Transverse colon (tissue), 4 donors: Measurements from ENCODE around the gene GRAMD1C. TPM values are rescaled to one million over a fixed set of nuclear protein-coding genes. Genes with fewer than 3 reads are reported as not detected.

Experiments
- DNase-seq: peaks from one replicate; pipeline ENCODE4 v3.0.0-alpha.2; 2019
- H3K27ac ChIP-seq, 4 donors: fragments of 200-600 bp; sonication (generic); 2 replicates each; pipeline ENCODE4 v1.5.1; 2016 to 2018; ENCODE audit warnings: inconsistent platforms in 4 of 4
- H3K27me3 ChIP-seq: fragments of 200-600 bp; sonication (generic); 2 replicates; pipeline ENCODE4 v1.5.1; 2017; ENCODE audit warnings: inconsistent platforms
- H3K36me3 ChIP-seq, 4 donors: fragments of 200-600 bp; sonication (generic); 2 replicates each; pipeline ENCODE4 v1.5.1; 2017 to 2019; ENCODE audit warnings: inconsistent platforms in 4 of 4
- H3K4me1 ChIP-seq, 4 donors: fragments of 200-600 bp; sonication (generic); 2 replicates each; pipeline ENCODE4 v1.5.1; 2017 to 2020; ENCODE audit warnings: inconsistent platforms in 4 of 4
- H3K4me3 ChIP-seq, 4 donors: fragments of 200-600 bp; sonication (generic); 1 replicate in 1 of 4; 2 replicates in 3 of 4; pipeline versions ENCODE4 v1.5.1 to v1.6.1; 2017 to 2019; ENCODE audit warnings: inconsistent platforms in 4 of 4
- H3K9me3 ChIP-seq, 2 donors: fragments of 200-600 bp; sonication (generic); 2 replicates each; pipeline ENCODE4 v1.5.1; 2017 to 2019; ENCODE audit warnings: inconsistent platforms in 2 of 2
- CTCF ChIP-seq, 5 experiments: fragments of 200-600 bp in 3 of 5; fragments of 450-650 bp in 2 of 5; sonication (generic) in 3 of 5; IDR thresholded peaks; 1 replicate in 2 of 5; 2 replicates in 3 of 5; pipeline ENCODE4 v1.5.1; 2016 to 2017; ENCODE audit warnings: antibody characterized with exemption in 5 of 5, inconsistent platforms in 3 of 5, mild to moderate bottlenecking in 2 of 5, moderate library complexity in 1 of 5
- EP300 ChIP-seq: sonication (generic); formaldehyde crosslinking; IDR thresholded peaks from one replicate; pipeline ENCODE4 v1.6.1; 2017; ENCODE audit warnings: antibody characterized with exemption, low read depth
- POLR2A ChIP-seq: fragments of 450-650 bp; IDR thresholded peaks from one replicate; pipeline ENCODE4 v1.6.1; 2016; ENCODE audit warnings: antibody characterized with exemption, mild to moderate bottlenecking, moderate library complexity
- POLR2AphosphoS5 ChIP-seq, 3 donors: sonication (generic); formaldehyde crosslinking; IDR thresholded peaks; one replicate each; pipeline ENCODE4 v1.6.1; 2016; ENCODE audit warnings: antibody characterized with exemption in 3 of 3
- WGBS, 2 donors: methylation state at CpG; one replicate each; pipeline ENCODE4 v1.1.5; 2018; ENCODE audit warnings: low coverage in 1 of 2; 5-methylcytosine and 5-hydroxymethylcytosine counted together
- in situ Hi-C, 4 donors: fragments of 200-750 bp; cut with MboI; loops; one replicate each; pipeline versions ENCODE4 v1.15.0 to v1.15.1; 2017; ENCODE audit warnings: low sequenced_read_pairs in 3 of 4, low pct_ligation_motif_present in 1 of 4, low pct_unique_long_range_greater_than_20kb in 1 of 4
- intact Hi-C: fragments of 100-400 bp; cut with DNase I; formaldehyde crosslinking; loops from one replicate; pipeline ENCODE4 v1.15.1; 2023; ENCODE audit warnings: low total_unique reads
- total RNA-seq, 4 donors: library from RNA; depleted of rRNA; stranded (reverse); fragments of >200 nt; gene quantifications; one replicate each; pipeline ENCODE4 v1.1.0, GENCODE V29; 2016

GRAMD1C gene
- total RNA-seq, 4 donors from 2014 or later, result 2.6 to 24.5 (median 13.3) TPM

GRCh38 chr3:113819866-113820265 lies 18.7 kb upstream of the GRAMD1C start:
- intact Hi-C loops (no loop called here), in situ Hi-C loops (no loop called here)
- Histone ChIP-seq H3K36me3 (no peaks in the 10 kb centered on the region), H3K9me3 (no peaks in the 10 kb centered on the region), H3K27ac (no peak overlapping the region), H3K4me3 (no peak overlapping the region), H3K27me3 (no peaks in the 10 kb centered on the region), H3K4me1 (no peaks in the 10 kb centered on the region)
- DNase-seq, result no peak
- 91 to 95% methylated on average over 3 of the region's 3 CpGs for WGBS, 2 donors
- no peak for TF ChIP-seq POLR2AphosphoS5 (IDR thresholded peaks at IDR 0.05)
- TF ChIP-seq EP300, result no peak
- TF ChIP-seq POLR2A, result no peak
- TF ChIP-seq CTCF (IDR thresholded peaks at IDR 0.05), result no peak

GRCh38 chr3:113825090-113825489 lies 13.5 kb upstream of the GRAMD1C start:
- no peak for DNase-seq
- TF ChIP-seq POLR2A, result no peak
- peak in 1 of 5 experiments; percentile 12 for TF ChIP-seq CTCF (IDR thresholded peaks at IDR 0.05)
- Histone ChIP-seq H3K4me1 (peaks cover 0 to under 1% (median 0%) of the 10 kb centered on the region in 4 donors), H3K36me3 (no peaks in the 10 kb centered on the region), H3K27ac (no peak overlapping the region), H3K4me3 (no peak overlapping the region), H3K27me3 (no peaks in the 10 kb centered on the region), H3K9me3 (no peaks in the 10 kb centered on the region)
- intact Hi-C loops, result no loop called here
- in situ Hi-C loops, result no loop called here
- WGBS, 2 donors, result 78 to 85% methylated on average over 2 of the region's 2 CpGs

- no peaks in the 10 kb centered on the region for H3K27me3 ChIP-seq
- no peak overlapping the region for H3K27ac ChIP-seq
- 79 to 89% methylated on average over 1 of the region's 1 CpG for WGBS, 2 donors
- H3K4me1 ChIP-seq, result peaks cover 0 to 3% (median 0%) of the 10 kb centered on the region in 4 donors
- no peak overlapping the region for H3K4me3 ChIP-seq
- no peak for DNase-seq
- intact Hi-C loops (no loop called here), in situ Hi-C loops (no loop called here)
- H3K9me3 ChIP-seq, result no peaks in the 10 kb centered on the region
- TF ChIP-seq POLR2A (no peak), CTCF (IDR thresholded peaks at IDR 0.05) (no peak), EP300 (no peak), POLR2AphosphoS5 (IDR thresholded peaks at IDR 0.05) (no peak)
- H3K36me3 ChIP-seq, result no peaks in the 10 kb centered on the region
Observed at GRCh38 chr3:113828600-113828999, 10.0 kb upstream of the GRAMD1C start.

DNA sequence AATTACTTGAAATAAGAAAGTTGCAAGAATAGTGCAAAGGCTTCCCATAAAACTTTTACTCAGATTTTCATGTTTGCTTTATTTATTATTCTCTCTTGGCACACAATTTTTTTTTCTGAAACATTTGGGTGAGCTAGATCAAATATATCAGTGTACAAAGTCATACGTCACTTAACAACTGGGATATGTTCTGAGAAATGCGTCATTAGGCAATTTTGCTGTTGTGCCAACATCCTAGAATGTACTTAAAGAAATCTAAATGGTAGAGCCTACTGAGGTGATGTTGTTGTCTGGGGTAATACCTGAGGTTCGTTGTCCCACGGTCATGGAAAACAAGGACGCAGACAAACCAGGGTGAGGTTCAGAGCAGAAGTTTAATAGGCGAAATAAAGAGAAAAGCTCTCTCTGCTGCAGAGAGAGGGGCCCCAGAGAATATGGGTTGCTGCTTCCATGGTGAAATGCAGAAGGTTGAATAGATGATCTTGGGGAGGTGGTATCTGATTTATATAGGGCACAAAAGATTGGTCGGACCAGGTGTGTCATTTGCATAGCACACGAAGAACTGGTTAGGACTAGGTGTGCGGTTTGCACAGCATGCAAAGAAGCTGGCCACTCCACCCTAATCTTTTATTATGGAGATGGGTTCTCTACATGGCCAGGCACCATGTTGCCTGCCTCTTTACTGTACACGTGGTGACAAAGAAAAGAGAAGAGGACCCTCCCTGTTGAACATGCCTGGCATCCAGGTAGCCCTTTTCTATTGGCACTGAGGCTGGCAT lies 8.8 kb upstream of the GRAMD1C start:
- intact Hi-C loops (no loop called here), in situ Hi-C loops (no loop called here)
- Histone ChIP-seq H3K27ac (no peak overlapping the region), H3K36me3 (no peaks in the 10 kb centered on the region), H3K4me1 (peaks cover 0 to 3% (median 0%) of the 10 kb centered on the region in 4 donors), H3K27me3 (no peaks in the 10 kb centered on the region), H3K4me3 (no peak overlapping the region), H3K9me3 (no peaks in the 10 kb centered on the region)
- DNase-seq, result no peak
- WGBS, 2 donors, result 74 to 84% methylated on average over 8 to 10 of the region's 10 CpGs
- TF ChIP-seq POLR2A (no peak), POLR2AphosphoS5 (IDR thresholded peaks at IDR 0.05) (no peak), CTCF (IDR thresholded peaks at IDR 0.05) (no peak), EP300 (no peak)
